HCT116 (cell line): Measurements from ENCODE around the gene SHROOM3. TPM values are rescaled to one million over a fixed set of nuclear protein-coding genes. Genes with fewer than 3 reads are reported as not detected.

ENCODE experiments used
- ATAC-seq: fragments of 200-7000 bp; cut with Tn5 transposase; 2 replicates; pipeline ENCODE4 v1.9.1; 2020; ENCODE audit warnings: mild to moderate bottlenecking, moderate library complexity
- BruUV-seq: library from RNA; stranded (reverse); fragments of 400-500 nt; replicated peaks from 2 replicates; lab custom pipeline; 2021; lab: Mats Ljungman, UMichigan
- CTCF ChIA-PET: fragments of 300-600 bp; sonication (Branson Sonifier 250); formaldehyde crosslinking; loops from one replicate; lab custom pipeline; 2021; ENCODE audit warnings: antibody characterized with exemption; lab: Charles Lee
- POLR2A ChIA-PET: fragments of 300-600, 350-600 bp; sonication (Branson Sonifier 250); formaldehyde crosslinking; loops from one replicate; lab custom pipeline; 2021; ENCODE audit warnings: antibody characterized with exemption; lab: Charles Lee
- RAD21 ChIA-PET, 2 experiments: fragments of 300-600 bp; sonication (Branson Sonifier 250); formaldehyde crosslinking; loops; one replicate each; lab custom pipeline; 2023; ENCODE audit warnings: low total read pairs in 2 of 2; ENCODE audit not compliant: uncharacterized antibody in 2 of 2, unreplicated experiment in 2 of 2, low non-redundant PET in 1 of 2; lab: Charles Lee
- DNase-seq: peaks from one replicate; pipeline ENCODE4 v3.0.0-alpha.2; 2010; ENCODE audit warnings: low read depth, low spot score
- H2AFZ ChIP-seq: fragments of 200-600 bp; shearing (Covaris generic), sonication (generic); 2 replicates; pipeline ENCODE4 v1.6.1; 2017; ENCODE audit warnings: low read depth, mixed run types, mixed read lengths, antibody characterized with exemption, low read length; ENCODE audit not compliant: poor library complexity, severe bottlenecking
- H3K27ac ChIP-seq: 2 replicates; pipeline ENCODE4 v1.5.1; 2012; ENCODE audit warnings: low read depth, low read length
- H3K27me3 ChIP-seq: fragments of 200-600 bp; sonication (generic); 2 replicates; pipeline ENCODE4 v1.6.1; 2016; ENCODE audit warnings: mixed run types, low read length, mixed read lengths; ENCODE audit not compliant: insufficient read depth
- H3K36me3 ChIP-seq, 2 experiments: fragments of 200-500 bp in 1 of 2; fragments of 200-600 bp in 1 of 2; sonication (Bioruptor generic) in 1 of 2; sonication (generic) in 1 of 2; 2 replicates each; pipeline versions ENCODE4 v1.5.1 to v1.6.1; 2014 to 2016; ENCODE audit warnings: low read length in 2 of 2, inconsistent platforms in 1 of 2, mixed read lengths in 1 of 2, mixed run types in 1 of 2; ENCODE audit not compliant: insufficient read depth in 2 of 2, control insufficient read depth in 1 of 2
- H3K4me1 ChIP-seq, 2 experiments: fragments of 200-600 bp in 1 of 2; sonication (generic) in 1 of 2; 2 replicates each; pipeline versions ENCODE4 v1.5.1 to v1.6.1; 2012 to 2017; ENCODE audit warnings: low read length in 2 of 2, inconsistent platforms in 1 of 2, mild to moderate bottlenecking in 1 of 2, mixed read lengths in 1 of 2, mixed run types in 1 of 2, moderate library complexity in 1 of 2; ENCODE audit not compliant: insufficient read depth in 2 of 2, control insufficient read depth in 1 of 2
- H3K4me2 ChIP-seq: fragments of 200-600 bp; sonication (generic); 2 replicates; pipeline ENCODE4 v1.6.1; 2017; ENCODE audit warnings: mixed run types, low read length, mixed read lengths
- H3K4me3 ChIP-seq, 2 experiments: fragments of 200-600 bp in 1 of 2; sonication (generic) in 1 of 2; replicated peaks in 1 of 2; 2 replicates each; pipeline ENCODE4 v1.5.1; 2011 to 2016; ENCODE audit warnings: low read length in 2 of 2, control low read depth in 1 of 2, low read depth in 1 of 2, mild to moderate bottlenecking in 1 of 2, mixed read lengths in 1 of 2, mixed run types in 1 of 2
- H3K79me2 ChIP-seq: fragments of 200-600 bp; sonication (generic); 2 replicates; pipeline ENCODE4 v1.6.1; 2017; ENCODE audit warnings: mild to moderate bottlenecking, mixed run types, low read length, moderate library complexity, mixed read lengths; ENCODE audit not compliant: insufficient read depth
- H3K9ac ChIP-seq: fragments of 200-600 bp; sonication (generic); 2 replicates; pipeline ENCODE4 v1.6.1; 2016; ENCODE audit warnings: low read length, mixed read lengths
- H3K9me2 ChIP-seq: fragments of 200-600 bp; sonication (generic), shearing (Covaris generic); 2 replicates; pipeline ENCODE4 v1.6.1; 2017; ENCODE audit warnings: mixed run types, mild to moderate bottlenecking, moderate library complexity; ENCODE audit not compliant: insufficient read depth
- H3K9me3 ChIP-seq, 2 experiments: fragments of 200-500 bp in 1 of 2; fragments of 200-600 bp in 1 of 2; sonication (Bioruptor generic) in 1 of 2; sonication (generic) in 1 of 2; 2 replicates each; pipeline ENCODE4 v1.6.1; 2014 to 2017; ENCODE audit warnings: low read length in 2 of 2, mixed read lengths in 2 of 2, inconsistent platforms in 1 of 2, low read depth in 1 of 2, mild to moderate bottlenecking in 1 of 2, mixed run types in 1 of 2, moderate library complexity in 1 of 2; ENCODE audit not compliant: control insufficient read depth in 1 of 2, insufficient read depth in 1 of 2
- H4K20me1 ChIP-seq: fragments of 200-600 bp; sonication (generic), shearing (Covaris generic); 2 replicates; pipeline ENCODE4 v1.6.1; 2017; ENCODE audit warnings: mixed run types, mild to moderate bottlenecking, moderate library complexity; ENCODE audit not compliant: insufficient read depth
- CBX3 ChIP-seq: IDR thresholded peaks from 2 replicates; pipeline ENCODE4 v1.6.1; 2012; ENCODE audit warnings: low read depth
- CEBPB ChIP-seq: IDR thresholded peaks from 2 replicates; pipeline ENCODE4 v1.6.1; 2012; ENCODE audit warnings: low read depth
- EGR1 ChIP-seq: IDR thresholded peaks from 2 replicates; pipeline ENCODE4 v1.6.1; 2012; ENCODE audit warnings: low read depth
- FOSL1 ChIP-seq: IDR thresholded peaks from 2 replicates; pipeline ENCODE4 v1.6.1; 2012; ENCODE audit warnings: low read depth
- MAX ChIP-seq: IDR thresholded peaks from 2 replicates; pipeline ENCODE4 v1.6.1; 2012
- RAD21 ChIP-seq: IDR thresholded peaks from 2 replicates; pipeline ENCODE4 v1.6.1; 2012; ENCODE audit warnings: low read depth, mild to moderate bottlenecking
- SIN3A ChIP-seq: IDR thresholded peaks from 2 replicates; pipeline ENCODE4 v1.6.1; 2012; ENCODE audit warnings: low read depth
- SRF ChIP-seq: IDR thresholded peaks from 2 replicates; pipeline ENCODE4 v1.6.1; 2012; ENCODE audit warnings: low read depth
- TCF7L2 ChIP-seq: IDR thresholded peaks from 2 replicates; pipeline ENCODE4 v1.7.0; 2011; ENCODE audit warnings: borderline replicate concordance, inconsistent platforms; ENCODE audit not compliant: insufficient read depth, insufficient read length; ENCODE audit errors: extremely low read depth
- YY1 ChIP-seq: IDR thresholded peaks from 2 replicates; pipeline ENCODE4 v1.6.1; 2011; ENCODE audit warnings: low read length, low read depth, moderate library complexity, mild to moderate bottlenecking; ENCODE audit not compliant: insufficient replicate concordance; ENCODE audit errors: extremely low read depth
- ZNF274 ChIP-seq: fragments of 200-500 bp; sonication (Bioruptor generic); IDR thresholded peaks from 2 replicates; pipeline ENCODE4 v1.6.1; 2014; ENCODE audit warnings: mild to moderate bottlenecking, low read depth, low read length, inconsistent platforms
- intact Hi-C: fragments of 100-400 bp; cut with micrococcal nuclease; formaldehyde crosslinking; loops from 2 replicates; pipeline ENCODE4 v1.10.0; 2022
- total RNA-seq: library from RNA; stranded (reverse); gene quantifications from one replicate; pipeline ENCODE4 v1.2.1, GENCODE V29; 2021; ENCODE audit not compliant: unreplicated experiment
- TF ChIP-seq, protein P1 (sequence below), 3 experiments: fragments of 200-600 bp in 1 of 3; sonication (generic) in 1 of 3; IDR thresholded peaks in 2 of 3; conservative IDR thresholded peaks in 1 of 3; 2 replicates each; pipeline ENCODE4 v1.5.1; 2012 to 2017; ENCODE audit warnings: low read depth in 2 of 3, low read length in 2 of 3, antibody characterized with exemption in 1 of 3, borderline replicate concordance in 1 of 3, control low read depth in 1 of 3, mild to moderate bottlenecking in 1 of 3, mixed read lengths in 1 of 3, mixed run types in 1 of 3, moderate library complexity in 1 of 3; ENCODE audit not compliant: insufficient read depth in 1 of 3
- TF ChIP-seq, protein P2 (sequence below): IDR thresholded peaks from 2 replicates; pipeline ENCODE4 v1.6.1; 2012

The SHROOM3 gene
- total RNA-seq, 1 experiment from 2014 or later, result 22.5 TPM

GRCh38 chr4:76681996-76682395 lies 247.0 kb downstream of the SHROOM3 start:
- no peaks in the 10 kb centered on the region for H3K27me3 ChIP-seq
- H3K9ac ChIP-seq, result no peak overlapping the region
- TF ChIP-seq ZNF274 (no peak), CBX3 (no peak), CEBPB (no peak), SRF (no peak), MAX (no peak), RAD21 (no peak), EGR1 (no peak), YY1 (no peak), SIN3A (no peak), TCF7L2 (no peak), FOSL1 (no peak)
- TF ChIP-seq, protein P1, sequence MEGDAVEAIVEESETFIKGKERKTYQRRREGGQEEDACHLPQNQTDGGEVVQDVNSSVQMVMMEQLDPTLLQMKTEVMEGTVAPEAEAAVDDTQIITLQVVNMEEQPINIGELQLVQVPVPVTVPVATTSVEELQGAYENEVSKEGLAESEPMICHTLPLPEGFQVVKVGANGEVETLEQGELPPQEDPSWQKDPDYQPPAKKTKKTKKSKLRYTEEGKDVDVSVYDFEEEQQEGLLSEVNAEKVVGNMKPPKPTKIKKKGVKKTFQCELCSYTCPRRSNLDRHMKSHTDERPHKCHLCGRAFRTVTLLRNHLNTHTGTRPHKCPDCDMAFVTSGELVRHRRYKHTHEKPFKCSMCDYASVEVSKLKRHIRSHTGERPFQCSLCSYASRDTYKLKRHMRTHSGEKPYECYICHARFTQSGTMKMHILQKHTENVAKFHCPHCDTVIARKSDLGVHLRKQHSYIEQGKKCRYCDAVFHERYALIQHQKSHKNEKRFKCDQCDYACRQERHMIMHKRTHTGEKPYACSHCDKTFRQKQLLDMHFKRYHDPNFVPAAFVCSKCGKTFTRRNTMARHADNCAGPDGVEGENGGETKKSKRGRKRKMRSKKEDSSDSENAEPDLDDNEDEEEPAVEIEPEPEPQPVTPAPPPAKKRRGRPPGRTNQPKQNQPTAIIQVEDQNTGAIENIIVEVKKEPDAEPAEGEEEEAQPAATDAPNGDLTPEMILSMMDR (IDR thresholded peaks at IDR 0.05 in 2 of 3, conservative IDR thresholded peaks at IDR 0.05 in 1 of 3; ENCODE audit: borderline replicate concordance in 1 of 3, insufficient read depth in 1 of 3, low read depth in 2 of 3, low read length in 2 of 3), result no peak
- TF ChIP-seq, protein P2, sequence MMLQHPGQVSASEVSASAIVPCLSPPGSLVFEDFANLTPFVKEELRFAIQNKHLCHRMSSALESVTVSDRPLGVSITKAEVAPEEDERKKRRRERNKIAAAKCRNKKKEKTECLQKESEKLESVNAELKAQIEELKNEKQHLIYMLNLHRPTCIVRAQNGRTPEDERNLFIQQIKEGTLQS, result no peak
- ATAC-seq, result no peak
- H3K4me3 ChIP-seq, result no peak overlapping the region
- RAD21 ChIA-PET, result no interaction called here
- H3K79me2 ChIP-seq, result no peaks in the 10 kb centered on the region
- no peaks in the 10 kb centered on the region for H3K36me3 ChIP-seq
- H3K4me1 ChIP-seq, result peaks cover 0 to 13% of the 10 kb centered on the region in 2 experiments; a peak in 2 of 4 replicates
- no peaks in the 10 kb centered on the region for H4K20me1 ChIP-seq
- no peak for DNase-seq
- POLR2A ChIA-PET, result no interaction called here
- CTCF ChIA-PET, result interaction anchor here (0.9 kb wide), 1 partner anchor 76 kb away, joined by 3 read pairs; no protein-coding TSS in a partner anchor
- intact Hi-C loops, result no loop called here
- no peak overlapping the region for H2AFZ ChIP-seq
- BruUV-seq, result no TSS peak
- H3K9me3 ChIP-seq, result no peaks in the 10 kb centered on the region
- no peaks in the 10 kb centered on the region for H3K9me2 ChIP-seq
- no peak overlapping the region for H3K27ac ChIP-seq
- H3K4me2 ChIP-seq, result no peak overlapping the region
